AG20443 (cell line): ENCODE data around the gene CHID1.
A peak's percentile ranks its signal among the peaks of the same experiment; 100 is the strongest.

ENCODE experiments used
- DNase-seq: peaks from one replicate; pipeline ENCODE4 v3.0.0; 2012; ENCODE audit warnings: low spot score, mixed read lengths

CHID1 gene

DNA sequence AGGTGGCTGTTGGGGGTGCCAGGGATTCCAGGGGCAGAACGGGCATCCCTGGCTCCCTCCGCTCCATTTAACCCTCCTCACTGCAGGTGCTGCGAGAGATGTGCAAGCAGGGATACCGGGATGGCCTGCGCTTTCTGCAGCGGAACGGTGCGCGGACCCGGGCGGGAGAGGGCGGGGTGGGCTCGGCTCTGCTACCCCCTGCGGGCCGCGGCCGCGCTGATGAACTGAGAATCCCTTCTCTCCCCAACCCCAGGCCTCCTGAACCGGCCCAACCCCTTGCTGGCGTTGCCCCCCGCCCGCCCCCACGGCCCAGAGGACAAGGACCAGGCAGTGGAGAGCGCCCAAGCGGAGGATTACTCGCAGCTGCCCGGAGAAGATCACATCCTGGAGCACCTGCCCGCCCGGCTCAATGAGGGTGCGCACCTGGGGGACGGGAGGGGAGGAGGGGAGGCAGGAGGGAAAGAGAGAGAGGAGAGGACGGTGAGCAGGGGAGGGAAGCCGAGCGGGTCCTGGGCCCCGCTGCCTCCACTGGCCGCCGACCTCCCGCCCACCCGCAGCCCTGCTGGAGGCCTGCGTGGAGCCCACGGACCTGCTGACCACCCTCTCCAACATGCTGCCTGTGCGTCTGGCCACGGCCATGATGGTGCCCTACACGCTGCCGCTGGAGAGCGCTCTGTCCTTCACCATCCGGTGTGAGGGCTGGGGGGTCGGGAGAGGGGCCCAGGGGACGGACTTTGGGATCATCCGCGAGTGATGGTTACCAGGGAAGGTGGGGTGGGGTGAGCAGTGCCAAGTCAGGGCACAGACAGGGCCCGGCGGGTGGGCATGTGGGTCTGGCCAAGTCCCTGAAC is 86.9 kb downstream of the CHID1 start:
- DNase-seq = no peak

DNA sequence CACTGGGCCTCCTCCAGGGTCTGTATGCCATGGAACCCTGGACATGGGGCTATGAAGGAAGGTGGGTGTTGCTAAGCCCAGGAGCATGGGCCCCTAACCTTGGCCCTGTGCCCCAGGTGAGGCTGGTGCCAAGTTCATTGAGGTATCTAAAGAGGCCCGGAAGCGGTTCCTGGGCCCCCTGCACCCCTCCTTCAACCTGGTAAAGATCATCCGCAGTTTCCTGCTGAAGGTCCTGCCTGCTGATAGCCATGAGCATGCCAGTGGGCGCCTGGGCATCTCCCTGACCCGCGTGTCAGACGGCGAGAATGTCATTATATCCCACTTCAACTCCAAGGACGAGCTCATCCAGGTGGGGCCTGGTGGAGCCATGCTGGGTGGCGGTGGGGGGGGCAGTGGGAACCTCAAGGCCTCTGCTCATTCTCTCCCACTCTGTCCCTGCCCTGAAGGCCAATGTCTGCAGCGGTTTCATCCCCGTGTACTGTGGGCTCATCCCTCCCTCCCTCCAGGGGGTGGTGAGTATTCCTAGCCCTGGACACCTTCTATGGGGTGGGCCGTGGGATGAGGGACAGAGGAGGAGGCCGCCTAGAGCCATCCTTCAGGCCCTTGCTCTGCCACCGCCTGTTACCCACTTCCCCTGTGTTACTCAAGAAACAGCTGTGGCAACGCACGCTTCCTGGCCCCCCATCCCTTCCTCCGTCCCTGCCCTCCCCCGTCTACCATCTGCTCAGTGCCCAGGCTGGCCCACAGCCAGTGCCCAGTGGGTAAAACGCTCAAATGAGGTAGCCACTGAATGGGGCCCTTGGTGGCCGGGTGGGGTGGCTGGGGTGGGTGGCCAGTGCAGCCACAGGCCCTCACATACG is 88.9 kb downstream of the CHID1 start:
- no peak for DNase-seq

DNA sequence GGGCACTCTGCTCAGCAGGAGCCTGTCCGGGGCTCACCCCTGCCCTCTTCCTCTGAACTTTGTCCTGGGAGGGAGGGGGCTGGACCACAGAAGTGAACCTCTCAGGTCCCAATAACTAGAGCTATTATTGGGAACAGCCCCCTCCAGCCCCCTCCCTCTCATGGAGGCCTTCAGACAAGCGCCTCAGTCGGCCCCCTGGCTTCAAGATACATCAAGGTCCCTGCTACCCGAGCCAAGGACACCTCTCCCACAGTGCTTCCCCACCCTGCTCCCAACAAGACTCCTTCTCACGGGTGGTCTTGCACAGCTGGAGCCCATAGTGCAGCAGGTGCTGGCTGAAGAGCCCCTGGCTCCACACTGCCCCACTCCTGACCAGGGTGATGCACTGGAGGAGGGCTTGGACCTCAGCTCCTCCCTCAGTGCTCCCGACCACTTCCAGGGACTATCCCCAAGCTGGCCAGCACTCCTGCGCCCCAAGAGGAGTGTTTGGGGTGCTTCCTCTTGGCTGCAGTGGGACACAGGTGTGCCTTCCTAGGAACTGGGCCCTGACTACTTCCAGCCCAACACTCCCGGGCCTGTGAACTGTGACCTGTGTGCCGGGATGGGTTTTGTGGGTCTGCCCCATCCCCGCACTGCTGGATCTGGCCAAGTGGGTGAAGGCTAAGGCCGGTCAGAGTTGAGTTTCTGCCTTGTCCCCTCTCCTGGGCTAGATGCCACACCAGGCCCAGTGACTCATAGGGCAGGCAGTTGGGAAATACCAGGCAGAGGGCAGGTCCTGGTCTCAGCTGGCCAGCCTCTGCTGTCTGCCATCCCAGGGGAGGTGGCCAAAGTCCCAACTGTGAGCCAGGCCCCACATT is 89.7 kb downstream of the CHID1 start:
- peak; percentile 89 for DNase-seq

DNA sequence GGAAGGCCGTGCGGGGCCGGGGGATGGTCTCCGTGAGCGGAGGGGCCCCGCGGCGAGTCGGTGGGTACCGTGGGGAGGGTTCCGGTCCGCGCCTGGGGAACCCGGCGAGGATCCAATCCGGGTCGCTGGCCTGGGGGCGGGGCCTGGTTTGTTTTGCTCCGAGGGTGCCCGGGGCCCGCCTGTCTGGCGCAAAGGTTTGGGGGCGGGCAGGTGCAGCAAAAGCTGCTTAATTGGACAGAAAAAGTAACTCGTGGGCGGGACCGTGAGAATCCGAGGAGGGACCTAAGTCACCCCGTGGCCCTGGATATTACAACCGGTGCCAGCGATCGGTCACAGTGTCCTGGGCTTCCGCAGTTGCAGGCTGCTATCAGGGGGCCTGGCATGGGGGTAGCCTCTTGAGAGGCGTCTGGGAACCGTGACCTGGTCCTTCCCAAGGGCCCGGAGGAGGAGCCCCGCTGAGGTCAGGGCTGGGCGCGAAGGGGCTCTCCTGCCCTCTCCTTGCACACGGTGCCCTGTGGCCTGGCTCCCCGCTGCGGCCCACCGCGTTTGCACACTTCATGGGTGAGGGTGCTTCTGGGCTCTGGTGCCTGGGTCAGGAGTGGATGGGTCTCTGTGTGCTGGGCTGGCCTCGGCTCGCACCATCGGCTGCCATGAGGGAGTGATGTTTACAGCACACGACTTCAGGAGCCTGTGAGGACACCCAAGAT is 90.5 kb downstream of the CHID1 start:
- DNase-seq = peak; percentile 58

DNA sequence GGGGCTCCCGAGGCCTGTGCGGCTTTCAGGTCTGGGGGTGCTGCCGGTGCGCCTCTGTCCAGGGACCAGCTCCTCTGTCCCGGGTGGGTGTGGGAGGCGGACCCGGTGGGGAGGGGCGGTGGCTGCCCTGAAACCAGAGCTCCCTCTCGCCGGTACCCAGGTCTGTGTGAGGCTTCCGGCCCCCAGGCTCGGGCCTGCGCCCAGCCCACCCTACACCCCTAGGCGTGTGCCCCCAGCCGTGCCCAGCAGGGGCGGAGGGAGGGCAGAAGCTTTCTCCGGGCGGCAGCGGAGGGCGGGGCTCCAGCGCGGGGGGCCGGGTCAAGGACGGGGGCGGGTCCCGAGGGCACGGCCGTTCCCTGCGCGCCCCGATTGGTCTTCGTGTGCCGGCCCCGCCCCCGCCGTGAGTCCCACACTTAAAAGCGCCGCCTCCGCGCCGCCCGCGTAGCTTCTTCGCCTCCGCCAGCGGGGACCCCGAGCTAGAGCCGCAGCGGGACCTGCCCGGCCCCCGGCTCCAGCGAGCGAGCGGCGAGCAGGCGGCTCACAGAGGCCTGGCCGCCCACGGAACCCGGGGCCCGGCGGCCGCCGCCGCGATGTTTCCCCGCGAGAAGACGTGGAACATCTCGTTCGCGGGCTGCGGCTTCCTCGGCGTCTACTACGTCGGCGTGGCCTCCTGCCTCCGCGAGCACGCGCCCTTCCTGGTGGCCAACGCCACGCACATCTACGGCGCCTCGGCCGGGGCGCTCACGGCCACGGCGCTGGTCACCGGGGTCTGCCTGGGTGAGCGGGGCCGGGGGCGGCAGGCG is 91.3 kb downstream of the CHID1 start:
- DNase-seq = peak; percentile 95

DNA sequence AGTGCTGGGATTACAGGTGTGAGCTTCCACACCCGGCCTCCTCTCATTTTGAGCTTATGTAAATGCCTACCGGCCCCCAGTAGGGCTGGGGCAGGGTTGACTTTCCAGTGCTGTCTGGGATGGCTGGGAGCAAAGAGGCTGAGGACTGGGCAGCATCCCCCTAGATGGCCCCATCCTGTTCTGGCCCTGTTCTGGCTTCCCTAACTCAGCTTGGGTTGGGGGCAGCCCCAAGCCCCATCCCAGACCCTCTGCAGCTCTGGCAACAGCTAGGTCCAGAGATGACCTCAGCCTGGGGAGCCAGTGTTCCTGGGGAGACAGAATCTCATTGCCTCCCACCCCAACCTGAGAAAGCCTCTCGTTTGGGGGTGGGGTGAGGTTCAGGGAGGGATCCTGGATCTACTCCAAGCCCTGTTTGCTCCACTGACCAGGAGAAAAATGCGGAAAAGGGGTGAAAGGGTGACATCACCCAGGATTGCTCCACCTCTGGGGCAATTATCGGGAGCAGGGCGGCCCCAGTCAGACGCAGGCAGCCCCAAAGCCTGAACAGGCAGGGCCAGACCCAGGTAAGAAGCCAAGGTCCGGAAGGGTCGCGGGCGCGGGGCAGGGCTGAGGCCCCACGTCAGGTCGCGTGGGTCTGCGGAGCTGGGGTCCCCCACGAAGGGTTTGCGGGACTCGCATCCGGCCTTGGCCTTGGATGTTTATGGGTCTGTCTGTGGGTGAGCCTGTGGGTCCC is 92.0 kb downstream of the CHID1 start, which contains the start of gene PNPLA2:
Gene PNPLA2 (plus strand): TSS at position 519 of the 733 bp plus-strand sequence. CDS start 805 bp downstream, outside the sequence.
- DNase-seq = peak; percentile 84
